ENCODE measurements around the gene MACROD2. TPM values are rescaled to one million over a fixed set of nuclear protein-coding genes. Genes with fewer than 3 reads are reported as not detected.

Gene MACROD2
- total RNA-seq, 5 donors from 2014 or later (not counting 1 experiment from before 2014, with no cell fraction given) = 0.23 to 1.3 (median 0.51) TPM; not detected in 2

GRCh38 chr20:15823718-15824117 is 1828.4 kb downstream of the MACROD2 start:
- no peaks in the 10 kb centered on the region for H3K36me3 Mint-ChIP-seq
- Histone ChIP-seq H3K9me3 (no peaks in the 10 kb centered on the region), H3K36me3 (ENCODE audit: control insufficient read depth in 2 of 2, extremely low read depth in 1 of 2, insufficient read depth in 1 of 2, low read length in 1 of 2) (no peaks in the 10 kb centered on the region), H3K4me1 (ENCODE audit: control insufficient read depth in 1 of 2, extremely low read depth in 1 of 2, insufficient read depth in 2 of 2, low read length in 2 of 2) (no peaks in the 10 kb centered on the region), H3K4me3 (ENCODE audit: control insufficient read depth in 1 of 2, extremely low read depth in 1 of 2, low read length in 1 of 2) (no peak overlapping the region), H3K27ac (ENCODE audit: low read length) (no peak overlapping the region), H3K27me3 (replicated peaks in 1 of 2; ENCODE audit: control insufficient read depth in 2 of 2, extremely low read depth in 1 of 2, insufficient read depth in 2 of 2, low read length in 1 of 2) (no peaks in the 10 kb centered on the region)
- DNase-seq (no peak), ATAC-seq (replicated peaks in 1 of 4) (no peak)
- H3K9me3 Mint-ChIP-seq = peaks cover 0 to 5% (median 5%) of the 10 kb centered on the region in 3 donors
- H3K27ac Mint-ChIP-seq = no peak overlapping the region
- WGBS (ENCODE audit: insufficient coverage) = 0% methylated on average over 1 of the region's 2 CpGs
- no peaks in the 10 kb centered on the region for H3K4me1 Mint-ChIP-seq
- no peak overlapping the region for H3K4me3 Mint-ChIP-seq
- POLR2A ChIA-PET = no interaction called here
- no peaks in the 10 kb centered on the region for H3K27me3 Mint-ChIP-seq
- CTCF ChIA-PET = no interaction called here

GRCh38 chr20:15827628-15828027 is 1832.3 kb downstream of the MACROD2 start:
- no peak for ATAC-seq (replicated peaks in 1 of 4)
- ChIA-PET POLR2A (no interaction called here), CTCF (no interaction called here)
- Mint-ChIP-seq H3K27ac (no peak overlapping the region), H3K36me3 (no peaks in the 10 kb centered on the region), H3K9me3 (peaks cover 0 to 9% (median 0%) of the 10 kb centered on the region in 3 donors), H3K27me3 (no peaks in the 10 kb centered on the region), H3K4me3 (no peak overlapping the region), H3K4me1 (no peaks in the 10 kb centered on the region)
- Histone ChIP-seq H3K4me1 (ENCODE audit: control insufficient read depth in 1 of 2, extremely low read depth in 1 of 2, insufficient read depth in 2 of 2, low read length in 2 of 2) (no peaks in the 10 kb centered on the region), H3K36me3 (ENCODE audit: control insufficient read depth in 2 of 2, extremely low read depth in 1 of 2, insufficient read depth in 1 of 2, low read length in 1 of 2) (no peaks in the 10 kb centered on the region), H3K27ac (ENCODE audit: low read length) (no peak overlapping the region), H3K9me3 (no peaks in the 10 kb centered on the region), H3K27me3 (replicated peaks in 1 of 2; ENCODE audit: control insufficient read depth in 2 of 2, extremely low read depth in 1 of 2, insufficient read depth in 2 of 2, low read length in 1 of 2) (peaks cover 0 to 3% of the 10 kb centered on the region in 2 experiments), H3K4me3 (ENCODE audit: control insufficient read depth in 1 of 2, extremely low read depth in 1 of 2, low read length in 1 of 2) (no peak overlapping the region)
- DNase-seq = no peak

- no peaks in the 10 kb centered on the region for H3K4me1 Mint-ChIP-seq
- ATAC-seq (replicated peaks in 1 of 4) (no peak), DNase-seq (no peak)
- Histone ChIP-seq H3K9me3 (no peaks in the 10 kb centered on the region), H3K4me3 (ENCODE audit: control insufficient read depth in 1 of 2, extremely low read depth in 1 of 2, low read length in 1 of 2) (no peak overlapping the region), H3K27me3 (replicated peaks in 1 of 2; ENCODE audit: control insufficient read depth in 2 of 2, extremely low read depth in 1 of 2, insufficient read depth in 2 of 2, low read length in 1 of 2) (peaks cover 0 to 3% of the 10 kb centered on the region in 2 experiments), H3K36me3 (ENCODE audit: control insufficient read depth in 2 of 2, extremely low read depth in 1 of 2, insufficient read depth in 1 of 2, low read length in 1 of 2) (no peaks in the 10 kb centered on the region), H3K4me1 (ENCODE audit: control insufficient read depth in 1 of 2, extremely low read depth in 1 of 2, insufficient read depth in 2 of 2, low read length in 2 of 2) (no peaks in the 10 kb centered on the region), H3K27ac (ENCODE audit: low read length) (no peak overlapping the region)
- H3K4me3 Mint-ChIP-seq = no peak overlapping the region
- CTCF ChIA-PET = no interaction called here
- H3K9me3 Mint-ChIP-seq = peaks cover 0 to 10% (median 4%) of the 10 kb centered on the region in 3 donors
- H3K27ac Mint-ChIP-seq = no peak overlapping the region
- no peaks in the 10 kb centered on the region for H3K27me3 Mint-ChIP-seq
- H3K36me3 Mint-ChIP-seq = no peaks in the 10 kb centered on the region
- POLR2A ChIA-PET = no interaction called here
Observed at GRCh38 chr20:15831201-15831600, 1835.9 kb downstream of the MACROD2 start.

- DNase-seq (no peak), ATAC-seq (replicated peaks in 1 of 4) (no peak)
- CTCF ChIA-PET = no interaction called here
- peaks cover 0 to 10% (median 4%) of the 10 kb centered on the region in 3 donors for H3K9me3 Mint-ChIP-seq
- Histone ChIP-seq H3K9me3 (no peaks in the 10 kb centered on the region), H3K4me3 (ENCODE audit: control insufficient read depth in 1 of 2, extremely low read depth in 1 of 2, low read length in 1 of 2) (no peak overlapping the region), H3K4me1 (ENCODE audit: control insufficient read depth in 1 of 2, extremely low read depth in 1 of 2, insufficient read depth in 2 of 2, low read length in 2 of 2) (no peaks in the 10 kb centered on the region), H3K27ac (ENCODE audit: low read length) (no peak overlapping the region), H3K36me3 (ENCODE audit: control insufficient read depth in 2 of 2, extremely low read depth in 1 of 2, insufficient read depth in 1 of 2, low read length in 1 of 2) (no peaks in the 10 kb centered on the region), H3K27me3 (replicated peaks in 1 of 2; ENCODE audit: control insufficient read depth in 2 of 2, extremely low read depth in 1 of 2, insufficient read depth in 2 of 2, low read length in 1 of 2) (peaks cover 0 to 3% of the 10 kb centered on the region in 2 experiments)
- no peak overlapping the region for H3K4me3 Mint-ChIP-seq
- 76% methylated on average over 5 of the region's 6 CpGs for WGBS (ENCODE audit: insufficient coverage)
- no peaks in the 10 kb centered on the region for H3K4me1 Mint-ChIP-seq
- no peaks in the 10 kb centered on the region for H3K27me3 Mint-ChIP-seq
- no peak overlapping the region for H3K27ac Mint-ChIP-seq
- H3K36me3 Mint-ChIP-seq = no peaks in the 10 kb centered on the region
- POLR2A ChIA-PET = no interaction called here
Observed at GRCh38 chr20:15832512-15832911, 1837.2 kb downstream of the MACROD2 start.

- no peak for ATAC-seq (replicated peaks in 1 of 4)
- H3K4me1 ChIP-seq (ENCODE audit: control insufficient read depth in 1 of 2, extremely low read depth in 1 of 2, insufficient read depth in 2 of 2, low read length in 2 of 2) = no peaks in the 10 kb centered on the region
- CTCF ChIA-PET = no interaction called here
- Mint-ChIP-seq H3K9me3 (peaks cover 0 to 18% (median 4%) of the 10 kb centered on the region in 3 donors), H3K27ac (no peak overlapping the region), H3K36me3 (no peaks in the 10 kb centered on the region), H3K27me3 (no peaks in the 10 kb centered on the region), H3K4me3 (no peak overlapping the region), H3K4me1 (no peaks in the 10 kb centered on the region)
- no peaks in the 10 kb centered on the region for H3K36me3 ChIP-seq (ENCODE audit: control insufficient read depth in 2 of 2, extremely low read depth in 1 of 2, insufficient read depth in 1 of 2, low read length in 1 of 2)
- 100% methylated on average over 1 of the region's 3 CpGs for WGBS (ENCODE audit: insufficient coverage)
- POLR2A ChIA-PET = no interaction called here
- H3K27me3 ChIP-seq (replicated peaks in 1 of 2; ENCODE audit: control insufficient read depth in 2 of 2, extremely low read depth in 1 of 2, insufficient read depth in 2 of 2, low read length in 1 of 2) = peaks cover 0 to 3% of the 10 kb centered on the region in 2 experiments
- no peak overlapping the region for H3K27ac ChIP-seq (ENCODE audit: low read length)
- DNase-seq = no peak
- no peak overlapping the region for H3K4me3 ChIP-seq (ENCODE audit: control insufficient read depth in 1 of 2, extremely low read depth in 1 of 2, low read length in 1 of 2)
- H3K9me3 ChIP-seq = no peaks in the 10 kb centered on the region
Observed at GRCh38 chr20:15834857-15835256, 1839.5 kb downstream of the MACROD2 start.

- Mint-ChIP-seq H3K36me3 (no peaks in the 10 kb centered on the region), H3K9me3 (peaks cover 0 to 18% (median 4%) of the 10 kb centered on the region in 3 donors), H3K4me3 (no peak overlapping the region), H3K27ac (no peak overlapping the region), H3K27me3 (no peaks in the 10 kb centered on the region), H3K4me1 (no peaks in the 10 kb centered on the region)
- H3K36me3 ChIP-seq (ENCODE audit: control insufficient read depth in 2 of 2, extremely low read depth in 1 of 2, insufficient read depth in 1 of 2, low read length in 1 of 2) = no peaks in the 10 kb centered on the region
- CTCF ChIA-PET = no interaction called here
- H3K27ac ChIP-seq (ENCODE audit: low read length) = no peak overlapping the region
- WGBS (ENCODE audit: insufficient coverage) = no CpG with 5 or more reads among the region's 1 CpG
- H3K27me3 ChIP-seq (replicated peaks in 1 of 2; ENCODE audit: control insufficient read depth in 2 of 2, extremely low read depth in 1 of 2, insufficient read depth in 2 of 2, low read length in 1 of 2) = peaks cover 0 to 3% of the 10 kb centered on the region in 2 experiments
- no peak overlapping the region for H3K4me3 ChIP-seq (ENCODE audit: control insufficient read depth in 1 of 2, extremely low read depth in 1 of 2, low read length in 1 of 2)
- DNase-seq (no peak), ATAC-seq (replicated peaks in 1 of 4) (no peak)
- no peaks in the 10 kb centered on the region for H3K9me3 ChIP-seq
- no peaks in the 10 kb centered on the region for H3K4me1 ChIP-seq (ENCODE audit: control insufficient read depth in 1 of 2, extremely low read depth in 1 of 2, insufficient read depth in 2 of 2, low read length in 2 of 2)
- POLR2A ChIA-PET = no interaction called here
Observed at GRCh38 chr20:15835811-15836210, 1840.5 kb downstream of the MACROD2 start.

- Mint-ChIP-seq H3K27me3 (no peaks in the 10 kb centered on the region), H3K36me3 (no peaks in the 10 kb centered on the region), H3K27ac (no peak overlapping the region), H3K9me3 (peaks cover 0 to 23% (median 4%) of the 10 kb centered on the region in 3 donors), H3K4me1 (no peaks in the 10 kb centered on the region), H3K4me3 (no peak overlapping the region)
- 20% methylated on average over 1 of the region's 2 CpGs for WGBS (ENCODE audit: insufficient coverage)
- no peak overlapping the region for H3K27ac ChIP-seq (ENCODE audit: low read length)
- no peaks in the 10 kb centered on the region for H3K4me1 ChIP-seq (ENCODE audit: control insufficient read depth in 1 of 2, extremely low read depth in 1 of 2, insufficient read depth in 2 of 2, low read length in 2 of 2)
- ChIA-PET POLR2A (no interaction called here), CTCF (no interaction called here)
- H3K36me3 ChIP-seq (ENCODE audit: control insufficient read depth in 2 of 2, extremely low read depth in 1 of 2, insufficient read depth in 1 of 2, low read length in 1 of 2) = no peaks in the 10 kb centered on the region
- H3K9me3 ChIP-seq = no peaks in the 10 kb centered on the region
- no peak for DNase-seq
- no peak for ATAC-seq (replicated peaks in 1 of 4)
- H3K27me3 ChIP-seq (replicated peaks in 1 of 2; ENCODE audit: control insufficient read depth in 2 of 2, extremely low read depth in 1 of 2, insufficient read depth in 2 of 2, low read length in 1 of 2) = no peaks in the 10 kb centered on the region
- H3K4me3 ChIP-seq (ENCODE audit: control insufficient read depth in 1 of 2, extremely low read depth in 1 of 2, low read length in 1 of 2) = no peak overlapping the region
Observed at GRCh38 chr20:15836634-15837033, 1841.3 kb downstream of the MACROD2 start.

Data from T-cell (primary cell).